Bronchial epithelial cell (primary cell): Measurements from ENCODE around the gene PPL. TPM values are rescaled to one million over a fixed set of nuclear protein-coding genes. Genes with fewer than 3 reads are reported as not detected.
A peak's percentile ranks its signal among the peaks of the same experiment; 100 is the strongest.

Source experiments
- DNase-seq: peaks from one replicate; pipeline ENCODE4 v3.0.0-alpha.2; 2010; ENCODE audit warnings: low read depth
- FAIRE-seq: peaks from 2 replicates; lab custom pipeline; 2011; peaks lifted over from hg19 to GRCh38; lab: Jason Lieb, UNC
- H3K27me3 ChIP-seq: 2 replicates; pipeline ENCODE4 v1.5.1; 2011; ENCODE audit warnings: low read length; ENCODE audit not compliant: control insufficient read depth, insufficient read depth
- H3K36me3 ChIP-seq: 2 replicates; pipeline ENCODE4 v1.5.1; 2011; ENCODE audit warnings: low read length; ENCODE audit not compliant: control insufficient read depth, insufficient read depth
- H3K4me3 ChIP-seq: 2 replicates; pipeline ENCODE4 v1.5.1; 2011; ENCODE audit warnings: mild to moderate bottlenecking, low read depth, low read length, control low read depth
- total RNA-seq: library from RNA; depleted of rRNA; stranded (reverse); fragments of >200 nt; gene quantifications from 2 replicates; pipeline ENCODE4 v1.2.1, GENCODE V29; 2014
- TF ChIP-seq, protein P1 (sequence below): IDR thresholded peaks from 2 replicates; pipeline ENCODE4 v1.5.1; 2011; ENCODE audit warnings: mild to moderate bottlenecking, moderate library complexity, low read length, control low read depth, inconsistent platforms; ENCODE audit not compliant: insufficient read depth, severe bottlenecking

Gene PPL
- total RNA-seq, 1 donor from 2014 or later = 184 TPM

GRCh38 chr16:4890686-4891085, 46.3 kb downstream of the PPL start:
- DNase-seq = no peak
- TF ChIP-seq, protein P1, sequence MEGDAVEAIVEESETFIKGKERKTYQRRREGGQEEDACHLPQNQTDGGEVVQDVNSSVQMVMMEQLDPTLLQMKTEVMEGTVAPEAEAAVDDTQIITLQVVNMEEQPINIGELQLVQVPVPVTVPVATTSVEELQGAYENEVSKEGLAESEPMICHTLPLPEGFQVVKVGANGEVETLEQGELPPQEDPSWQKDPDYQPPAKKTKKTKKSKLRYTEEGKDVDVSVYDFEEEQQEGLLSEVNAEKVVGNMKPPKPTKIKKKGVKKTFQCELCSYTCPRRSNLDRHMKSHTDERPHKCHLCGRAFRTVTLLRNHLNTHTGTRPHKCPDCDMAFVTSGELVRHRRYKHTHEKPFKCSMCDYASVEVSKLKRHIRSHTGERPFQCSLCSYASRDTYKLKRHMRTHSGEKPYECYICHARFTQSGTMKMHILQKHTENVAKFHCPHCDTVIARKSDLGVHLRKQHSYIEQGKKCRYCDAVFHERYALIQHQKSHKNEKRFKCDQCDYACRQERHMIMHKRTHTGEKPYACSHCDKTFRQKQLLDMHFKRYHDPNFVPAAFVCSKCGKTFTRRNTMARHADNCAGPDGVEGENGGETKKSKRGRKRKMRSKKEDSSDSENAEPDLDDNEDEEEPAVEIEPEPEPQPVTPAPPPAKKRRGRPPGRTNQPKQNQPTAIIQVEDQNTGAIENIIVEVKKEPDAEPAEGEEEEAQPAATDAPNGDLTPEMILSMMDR = no peak
- peaks cover 80% of the 10 kb centered on the region for H3K36me3 ChIP-seq
- H3K27me3 ChIP-seq = no peaks in the 10 kb centered on the region
- no peak for FAIRE-seq
- no peak overlapping the region for H3K4me3 ChIP-seq

DNA sequence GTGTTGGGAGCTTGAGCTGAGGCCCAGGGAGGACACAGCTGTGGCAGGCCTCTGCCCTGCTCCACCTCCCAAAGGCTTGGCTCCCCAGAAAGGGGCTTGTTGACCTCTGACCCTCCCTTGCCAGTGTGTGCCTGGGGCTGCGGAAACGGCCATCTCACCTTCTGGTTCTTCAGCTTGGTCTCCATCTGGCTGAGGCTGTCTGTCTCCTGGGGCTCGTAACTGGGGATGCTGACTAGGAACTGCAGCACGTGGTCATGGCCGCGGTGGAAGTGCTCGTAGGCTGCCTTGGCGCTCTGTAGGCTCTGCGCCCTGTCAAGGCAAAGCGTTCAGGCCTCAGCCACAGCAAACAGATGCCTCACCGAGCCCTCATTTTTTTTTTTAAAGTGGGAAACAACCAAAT, 46.9 kb downstream of the PPL start:
- Histone ChIP-seq H3K27me3 (no peaks in the 10 kb centered on the region), H3K4me3 (no peak overlapping the region), H3K36me3 (peaks cover 79% of the 10 kb centered on the region)
- FAIRE-seq (no peak), DNase-seq (no peak)
- TF ChIP-seq, protein P1 = no peak

DNA sequence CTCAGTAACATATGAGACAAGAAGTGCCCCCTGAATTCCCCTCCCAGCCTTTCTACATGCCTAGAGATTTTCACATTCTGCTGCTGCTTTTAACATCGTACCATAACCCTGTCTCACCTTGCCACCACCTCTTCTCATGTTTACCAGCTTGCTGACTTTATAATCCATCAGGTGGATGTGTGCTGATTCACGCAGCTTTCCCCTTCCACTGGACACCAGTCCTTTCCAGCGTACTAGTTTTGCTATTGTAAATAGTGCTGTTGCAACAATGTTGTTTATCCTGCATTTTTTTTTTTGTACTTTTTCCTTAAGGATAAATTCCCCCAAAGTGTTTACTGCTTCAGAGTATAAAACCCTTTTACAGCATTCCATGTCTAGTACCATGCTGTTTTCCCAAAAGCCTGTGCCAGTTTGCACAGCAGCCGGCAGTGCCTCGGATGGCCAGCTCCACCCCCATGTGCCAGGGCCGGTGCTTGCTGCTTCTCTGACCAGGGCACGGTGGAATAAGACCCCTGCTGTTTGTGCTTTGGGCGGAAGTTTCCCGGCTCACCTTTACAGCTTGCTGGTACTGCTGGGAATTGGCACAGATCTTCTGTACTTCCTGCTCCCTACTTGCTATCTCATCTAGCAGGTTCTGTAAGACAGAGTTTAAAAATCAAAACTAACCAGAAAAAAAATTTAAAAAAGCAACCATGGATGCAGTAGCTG, 48.4 kb downstream of the PPL start:
- Histone ChIP-seq H3K27me3 (no peaks in the 10 kb centered on the region), H3K36me3 (peaks cover 75% of the 10 kb centered on the region)
- FAIRE-seq = no peak

GRCh38 chr16:4886151-4886550, 50.8 kb downstream of the PPL start:
- no peak for DNase-seq
- peak; percentile 80 for FAIRE-seq
- H3K27me3 ChIP-seq = no peaks in the 10 kb centered on the region
- peaks cover 65% of the 10 kb centered on the region for H3K36me3 ChIP-seq
- TF ChIP-seq, protein P1 = no peak
- H3K4me3 ChIP-seq = no peak overlapping the region

More for the DNA sequence above, 48.4 kb downstream of the PPL start:
- TF ChIP-seq, protein P1 = no peak
- H3K4me3 ChIP-seq = no peak overlapping the region
- DNase-seq = no peak

GRCh38 chr16:4884972-4885874, 51.7 kb downstream of the PPL start:
- DNase-seq (no peak), FAIRE-seq (no peak)
- H3K27me3 ChIP-seq = no peaks in the 10 kb centered on the region
- TF ChIP-seq, protein P1 = no peak
- H3K4me3 ChIP-seq = no peak overlapping the region
- H3K36me3 ChIP-seq = peaks cover 60% of the 10 kb centered on the region
